Ishikawa (cell line): Measurements from ENCODE around the gene MRTFB.
A peak's percentile ranks its signal among the peaks of the same experiment; 100 is the strongest.

ENCODE experiments used
- CEBPB ChIP-seq: IDR thresholded peaks from 2 replicates; pipeline ENCODE4 v1.6.1; 2012
- CREB1 ChIP-seq: IDR thresholded peaks from 2 replicates; pipeline ENCODE4 v1.6.1; 2012; ENCODE audit warnings: low read depth
- EGR1 ChIP-seq: IDR thresholded peaks from 2 replicates; pipeline ENCODE4 v1.6.1; 2012
- EP300 ChIP-seq: IDR thresholded peaks from 2 replicates; pipeline ENCODE4 v1.6.1; 2012; ENCODE audit warnings: borderline replicate concordance
- FOXM1 ChIP-seq: IDR thresholded peaks from 2 replicates; pipeline ENCODE4 v1.6.1; 2012; ENCODE audit warnings: low read depth, borderline replicate concordance
- MAX ChIP-seq: IDR thresholded peaks from 2 replicates; pipeline ENCODE4 v1.6.1; 2012
- NFIC ChIP-seq: IDR thresholded peaks from 2 replicates; pipeline ENCODE4 v1.6.1; 2012
- RAD21 ChIP-seq: IDR thresholded peaks from 2 replicates; pipeline ENCODE4 v1.6.1; 2012; ENCODE audit warnings: low read depth
- REST ChIP-seq: IDR thresholded peaks from 2 replicates; pipeline ENCODE4 v1.6.1; 2012; ENCODE audit warnings: low read depth, mild to moderate bottlenecking
- TAF1 ChIP-seq: IDR thresholded peaks from 2 replicates; pipeline ENCODE4 v1.6.1; 2012; ENCODE audit warnings: low read depth, mild to moderate bottlenecking
- TCF12 ChIP-seq: IDR thresholded peaks from 2 replicates; pipeline ENCODE4 v1.6.1; 2012; ENCODE audit warnings: low read depth
- TEAD4 ChIP-seq: IDR thresholded peaks from 2 replicates; pipeline ENCODE4 v1.6.1; 2012
- USF1 ChIP-seq: IDR thresholded peaks from 2 replicates; pipeline ENCODE4 v1.6.1; 2012
- YY1 ChIP-seq: IDR thresholded peaks from 2 replicates; pipeline ENCODE4 v1.6.1; 2012; ENCODE audit warnings: low read depth
- ZBTB7A ChIP-seq: IDR thresholded peaks from 2 replicates; pipeline ENCODE4 v1.6.1; 2012; ENCODE audit warnings: low read depth

MRTFB gene

GRCh38 chr16:14284930-14285512 lies 213.9 kb downstream of the MRTFB start:
- TF ChIP-seq RAD21 (peak; percentile 57), MAX (no peak; the same call in 1 of the 2 replicates)

GRCh38 chr16:14285513-14286367 lies 214.6 kb downstream of the MRTFB start:
- TF ChIP-seq NFIC (peak; percentile 31), USF1 (no peak), TEAD4 (peak; percentile 96), YY1 (peak; percentile 52), TCF12 (peak; percentile 39), ZBTB7A (peak; percentile 25; the same call in 1 of the 2 replicates)

- TF ChIP-seq NFIC (no peak), CEBPB (no peak), RAD21 (no peak), CREB1 (no peak), TCF12 (no peak), FOXM1 (no peak), TAF1 (no peak), MAX (no peak), REST (no peak), YY1 (no peak), ZBTB7A (no peak), TEAD4 (no peak), USF1 (no peak), EP300 (no peak), EGR1 (no peak)
Observed at GRCh38 chr16:14286368-14287230, 215.5 kb downstream of the MRTFB start.

- no peak for TF ChIP-seq REST
- TF ChIP-seq RAD21, result peak; percentile 76
- no peak for TF ChIP-seq EGR1
- no peak for TF ChIP-seq EP300
Observed at GRCh38 chr16:14289692-14290340, 218.7 kb downstream of the MRTFB start.

- TF ChIP-seq USF1, result no peak
- TF ChIP-seq EGR1, result no peak
- TF ChIP-seq TAF1, result no peak
- TF ChIP-seq NFIC, result no peak
Observed at GRCh38 chr16:14291286-14291685, 220.2 kb downstream of the MRTFB start.
